Measurements from ENCODE around the gene MYO1G.

MYO1G gene

GRCh38 chr7:44970523-44971051 is 8.2 kb downstream of the MYO1G start:
- TF ChIP-seq EZH2phosphoT487 (IDR thresholded peaks at IDR 0.05; ENCODE audit: borderline replicate concordance) (no peak), CTCF (conservative IDR thresholded peaks at IDR 0.05; ENCODE audit: low read length) (no peak)

GRCh38 chr7:44969701-44970522 is 8.9 kb downstream of the MYO1G start:
- H3K4me2 ChIP-seq (ENCODE audit: low read depth, low read length, poor library complexity, severe bottlenecking) = no peak overlapping the region
- no peak overlapping the region for H3K4me3 ChIP-seq (ENCODE audit: low read length, poor library complexity, severe bottlenecking)
- H2AFZ ChIP-seq (ENCODE audit: low read length) = no peak overlapping the region
- peaks cover 56% of the 10 kb centered on the region for H3K79me2 ChIP-seq (ENCODE audit: insufficient read depth, low read length)
- peaks cover 95% of the 10 kb centered on the region for H4K20me1 ChIP-seq (ENCODE audit: insufficient read depth, low read length, poor library complexity, severe bottlenecking)
- H3F3A ChIP-seq (ENCODE audit: low read depth) = no peaks in the 10 kb centered on the region
- TF ChIP-seq CTCF (conservative IDR thresholded peaks at IDR 0.05; ENCODE audit: low read length) (no peak), EZH2phosphoT487 (IDR thresholded peaks at IDR 0.05; ENCODE audit: borderline replicate concordance) (no peak)
- no peaks in the 10 kb centered on the region for H3K27me3 ChIP-seq (ENCODE audit: insufficient read depth, low read length, poor library complexity, severe bottlenecking)
- no peaks in the 10 kb centered on the region for H3K9me3 ChIP-seq (ENCODE audit: insufficient read depth, low read depth, low read length)
- peaks cover 92% of the 10 kb centered on the region; the same call in 1 of the 2 replicates for H3K36me3 ChIP-seq (ENCODE audit: insufficient read depth, low read length)
- H3K9ac ChIP-seq (ENCODE audit: low read depth, low read length, poor library complexity, severe bottlenecking) = no peak overlapping the region
- peaks cover 34% of the 10 kb centered on the region for H3K4me1 ChIP-seq (ENCODE audit: insufficient read depth, low read length, poor library complexity, severe bottlenecking)
- H3K9me2 ChIP-seq (replicated peaks; ENCODE audit: low read depth, low read length) = no peaks in the 10 kb centered on the region

More at GRCh38 chr7:44970523-44971051, 8.2 kb downstream of the MYO1G start:
- Histone ChIP-seq H3F3A (ENCODE audit: low read depth) (no peaks in the 10 kb centered on the region), H2AFZ (ENCODE audit: low read length) (no peak overlapping the region), H4K20me1 (ENCODE audit: insufficient read depth, low read length, poor library complexity, severe bottlenecking) (peaks cover 95% of the 10 kb centered on the region), H3K9ac (ENCODE audit: low read depth, low read length, poor library complexity, severe bottlenecking) (no peak overlapping the region), H3K9me2 (replicated peaks; ENCODE audit: low read depth, low read length) (no peaks in the 10 kb centered on the region), H3K27me3 (ENCODE audit: insufficient read depth, low read length, poor library complexity, severe bottlenecking) (no peaks in the 10 kb centered on the region), H3K9me3 (ENCODE audit: insufficient read depth, low read depth, low read length) (no peaks in the 10 kb centered on the region), H3K36me3 (ENCODE audit: insufficient read depth, low read length) (peaks cover 92% of the 10 kb centered on the region; the same call in 1 of the 2 replicates), H3K4me3 (ENCODE audit: low read length, poor library complexity, severe bottlenecking) (no peak overlapping the region), H3K79me2 (ENCODE audit: insufficient read depth, low read length) (peaks cover 63% of the 10 kb centered on the region), H3K4me1 (ENCODE audit: insufficient read depth, low read length, poor library complexity, severe bottlenecking) (peaks cover 41% of the 10 kb centered on the region), H3K4me2 (ENCODE audit: low read depth, low read length, poor library complexity, severe bottlenecking) (no peak overlapping the region)

GRCh38 chr7:44969049-44969700 is 9.6 kb downstream of the MYO1G start:
- no peak for TF ChIP-seq CTCF (conservative IDR thresholded peaks at IDR 0.05; ENCODE audit: low read length)
- no peak for TF ChIP-seq EZH2phosphoT487 (IDR thresholded peaks at IDR 0.05; ENCODE audit: borderline replicate concordance)
- Histone ChIP-seq H4K20me1 (ENCODE audit: insufficient read depth, low read length, poor library complexity, severe bottlenecking) (peaks cover 91% of the 10 kb centered on the region), H3F3A (ENCODE audit: low read depth) (no peaks in the 10 kb centered on the region), H3K4me1 (ENCODE audit: insufficient read depth, low read length, poor library complexity, severe bottlenecking) (peaks cover 27% of the 10 kb centered on the region), H2AFZ (ENCODE audit: low read length) (no peak overlapping the region), H3K4me2 (ENCODE audit: low read depth, low read length, poor library complexity, severe bottlenecking) (no peak overlapping the region), H3K27me3 (ENCODE audit: insufficient read depth, low read length, poor library complexity, severe bottlenecking) (no peaks in the 10 kb centered on the region), H3K79me2 (ENCODE audit: insufficient read depth, low read length) (peaks cover 49% of the 10 kb centered on the region), H3K36me3 (ENCODE audit: insufficient read depth, low read length) (peaks cover 87% of the 10 kb centered on the region; the same call in 1 of the 2 replicates), H3K9me2 (replicated peaks; ENCODE audit: low read depth, low read length) (no peaks in the 10 kb centered on the region), H3K4me3 (ENCODE audit: low read length, poor library complexity, severe bottlenecking) (no peak overlapping the region), H3K9ac (ENCODE audit: low read depth, low read length, poor library complexity, severe bottlenecking) (no peak overlapping the region), H3K9me3 (ENCODE audit: insufficient read depth, low read depth, low read length) (no peaks in the 10 kb centered on the region)

Measured in Loucy (cell line).